Left ventricle myocardium inferior (tissue), 1 donor: ENCODE measurements around the gene MCAT. TPM values are rescaled to one million over a fixed set of nuclear protein-coding genes. Genes with fewer than 3 reads are reported as not detected.

Source experiments
- DNase-seq: peaks from one replicate; pipeline ENCODE4 v3.0.0-alpha.2; 2020
- H3K27ac ChIP-seq: fragments of 200-600 bp; replicated peaks from 2 replicates; pipeline ENCODE4 v1.8.0; 2021
- H3K27me3 ChIP-seq: fragments of 200-600 bp; 2 replicates; pipeline ENCODE4 v1.8.0; 2021; ENCODE audit warnings: low read depth
- H3K36me3 ChIP-seq: fragments of 200-600 bp; 2 replicates; pipeline ENCODE4 v1.8.0; 2021
- H3K4me1 ChIP-seq: fragments of 200-600 bp; 2 replicates; pipeline ENCODE4 v1.8.0; 2021
- H3K4me3 ChIP-seq: fragments of 200-600 bp; 2 replicates; pipeline ENCODE4 v1.8.0; 2021; ENCODE audit warnings: mild to moderate bottlenecking, moderate library complexity
- H3K9me3 ChIP-seq: fragments of 200-600 bp; replicated peaks from 2 replicates; pipeline ENCODE4 v1.8.0; 2021
- CTCF ChIP-seq: fragments of 200-600 bp; IDR thresholded peaks from 2 replicates; pipeline ENCODE4 v1.8.0; 2021; ENCODE audit warnings: antibody characterized with exemption, mild to moderate bottlenecking, borderline replicate concordance
- intact Hi-C: fragments of 100-400 bp; cut with micrococcal nuclease; formaldehyde crosslinking; loops from one replicate; pipeline ENCODE4 v1.11.0; 2022
- total RNA-seq: library from RNA; stranded (reverse); fragmentation: NEBNext Ultra II Directional; extraction: Animal tissue kit (Norgen Biotek cat#: 25700); gene quantifications from one replicate; pipeline ENCODE4 v1.2.1, GENCODE V29; 2021
- donor health status: DM: no; HTN: yes; CAD: no; lungs with severe emphysema.

The MCAT gene
- total RNA-seq, 1 donor from 2014 or later: 16.4 TPM

- DNase-seq: no peak
- no peaks in the 10 kb centered on the region for H3K9me3 ChIP-seq
- no peak for TF ChIP-seq CTCF
- H3K27ac ChIP-seq: no peak overlapping the region
- H3K4me3 ChIP-seq: no peak overlapping the region
- intact Hi-C loops: no loop called here
- H3K4me1 ChIP-seq: peaks cover 52% of the 10 kb centered on the region
- H3K36me3 ChIP-seq: peaks cover 11% of the 10 kb centered on the region
- H3K27me3 ChIP-seq: no peaks in the 10 kb centered on the region
Measured at GRCh38 chr22:43160497-43161126, 17.4 kb upstream of the MCAT start.

GRCh38 chr22:43159484-43160178 lies 16.4 kb upstream of the MCAT start:
- peak; percentile 42 for TF ChIP-seq CTCF
- no peaks in the 10 kb centered on the region for H3K9me3 ChIP-seq
- intact Hi-C loops: no loop called here
- no peak overlapping the region for H3K27ac ChIP-seq
- no peaks in the 10 kb centered on the region for H3K27me3 ChIP-seq
- peaks cover 47% of the 10 kb centered on the region for H3K4me1 ChIP-seq
- H3K4me3 ChIP-seq: no peak overlapping the region
- peaks cover 11% of the 10 kb centered on the region for H3K36me3 ChIP-seq
- DNase-seq: no peak

GRCh38 chr22:43158778-43159483 lies 15.7 kb upstream of the MCAT start:
- Histone ChIP-seq H3K4me1 (peaks cover 46% of the 10 kb centered on the region), H3K4me3 (no peak overlapping the region), H3K36me3 (peaks cover 11% of the 10 kb centered on the region), H3K27ac (no peak overlapping the region), H3K27me3 (no peaks in the 10 kb centered on the region), H3K9me3 (no peaks in the 10 kb centered on the region)
- DNase-seq: no peak
- intact Hi-C loops: no loop called here
- no peak for TF ChIP-seq CTCF

- Histone ChIP-seq H3K36me3 (peaks cover 11% of the 10 kb centered on the region), H3K27me3 (no peaks in the 10 kb centered on the region), H3K9me3 (no peaks in the 10 kb centered on the region), H3K4me1 (peaks cover 43% of the 10 kb centered on the region), H3K27ac (peak overlapping the region; percentile 8), H3K4me3 (no peak overlapping the region)
- intact Hi-C loops: no loop called here
- DNase-seq: no peak
- no peak for TF ChIP-seq CTCF
Measured at GRCh38 chr22:43157874-43158546, 14.8 kb upstream of the MCAT start.

- Histone ChIP-seq H3K9me3 (no peaks in the 10 kb centered on the region), H3K4me3 (no peak overlapping the region), H3K36me3 (peaks cover 5% of the 10 kb centered on the region), H3K4me1 (peaks cover 54% of the 10 kb centered on the region), H3K27ac (no peak overlapping the region), H3K27me3 (no peaks in the 10 kb centered on the region)
- no peak for DNase-seq
- intact Hi-C loops: no loop called here
- TF ChIP-seq CTCF: no peak
Measured at GRCh38 chr22:43156413-43156812, 13.2 kb upstream of the MCAT start.
